PFSK-1 (cell line): ENCODE data around the gene HMCN2.

Source experiments
- FOXP2 ChIP-seq: optimal IDR thresholded peaks from 2 replicates; pipeline ENCODE3; 2011; ENCODE audit warnings: borderline replicate concordance, control low read depth, inconsistent platforms; ENCODE audit not compliant: insufficient read depth; ENCODE audit errors: extremely low read length, extremely low read depth
- POLR2AphosphoS5 ChIP-seq: IDR thresholded peaks from 2 replicates; pipeline ENCODE4 v1.6.1; 2012; ENCODE audit warnings: low read depth, mild to moderate bottlenecking, control low read depth, low read length, moderate library complexity
- SIN3A ChIP-seq: IDR thresholded peaks from 2 replicates; pipeline ENCODE4 v1.6.1; 2012; ENCODE audit warnings: mild to moderate bottlenecking, low read length, moderate library complexity, borderline replicate concordance; ENCODE audit not compliant: insufficient read depth
- TAF1 ChIP-seq: IDR thresholded peaks from 2 replicates; pipeline ENCODE4 v1.6.1; 2012; ENCODE audit warnings: low read length, control low read depth, borderline replicate concordance; ENCODE audit not compliant: insufficient read depth
- TF ChIP-seq, protein P1 (sequence below), 2 experiments: IDR thresholded peaks; 2 replicates each; pipeline versions ENCODE4 v1.6.1 to v1.8.0; 2011 to 2012; ENCODE audit warnings: low read depth in 2 of 2, low read length in 2 of 2, control low read depth in 1 of 2, inconsistent platforms in 1 of 2, mild to moderate bottlenecking in 1 of 2, moderate library complexity in 1 of 2; ENCODE audit not compliant: insufficient read depth in 1 of 2

DNA sequence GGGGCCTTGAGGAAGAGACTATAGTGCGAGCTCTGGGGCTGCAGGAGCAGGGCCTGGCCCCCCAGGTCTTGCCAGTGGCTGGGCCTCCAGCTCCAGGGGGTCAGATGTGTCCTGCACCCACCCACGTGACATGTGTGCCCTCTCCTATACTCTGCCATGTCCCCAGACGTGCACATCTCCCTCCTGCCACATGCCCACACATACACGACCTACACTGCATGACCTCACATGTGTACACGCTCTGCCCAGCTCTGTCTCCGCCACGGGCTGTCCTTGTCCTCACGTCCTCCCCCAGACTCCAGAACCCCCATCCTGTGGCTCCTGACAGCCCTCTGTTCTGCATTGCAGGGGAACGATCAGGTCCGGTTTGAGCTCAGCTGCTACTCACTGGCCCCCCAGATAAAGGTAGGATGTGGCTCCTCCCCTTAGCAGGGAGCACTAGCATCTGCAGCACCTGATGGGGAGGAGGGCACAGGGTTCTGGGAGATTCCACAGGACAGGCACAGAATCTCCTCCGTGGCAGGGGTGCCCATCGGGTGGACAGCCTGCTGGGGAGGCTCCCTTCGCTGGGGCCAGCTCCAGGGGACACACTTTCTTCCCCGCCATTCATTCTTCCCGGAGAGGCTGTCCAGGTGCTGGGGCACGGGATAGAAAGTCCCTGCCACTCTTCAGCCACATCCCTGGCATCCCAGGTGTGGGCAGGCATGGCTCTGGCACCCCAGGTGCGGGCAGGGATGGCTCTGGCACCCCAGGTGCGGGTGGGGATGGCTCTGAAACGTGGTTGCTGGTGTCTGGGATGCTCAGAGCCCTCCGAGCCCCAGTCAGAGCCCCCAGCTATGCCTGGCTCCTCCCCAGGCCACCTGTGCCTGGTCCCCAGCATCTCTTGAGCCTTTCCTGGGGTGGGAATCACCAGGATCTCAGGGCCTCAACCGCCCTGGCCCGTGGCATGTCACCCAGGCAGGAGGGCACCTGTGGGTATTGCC is 198.5 kb downstream of the HMCN2 start:
- no peak for TF ChIP-seq SIN3A
- no peak for TF ChIP-seq POLR2AphosphoS5
- TF ChIP-seq, protein P1, sequence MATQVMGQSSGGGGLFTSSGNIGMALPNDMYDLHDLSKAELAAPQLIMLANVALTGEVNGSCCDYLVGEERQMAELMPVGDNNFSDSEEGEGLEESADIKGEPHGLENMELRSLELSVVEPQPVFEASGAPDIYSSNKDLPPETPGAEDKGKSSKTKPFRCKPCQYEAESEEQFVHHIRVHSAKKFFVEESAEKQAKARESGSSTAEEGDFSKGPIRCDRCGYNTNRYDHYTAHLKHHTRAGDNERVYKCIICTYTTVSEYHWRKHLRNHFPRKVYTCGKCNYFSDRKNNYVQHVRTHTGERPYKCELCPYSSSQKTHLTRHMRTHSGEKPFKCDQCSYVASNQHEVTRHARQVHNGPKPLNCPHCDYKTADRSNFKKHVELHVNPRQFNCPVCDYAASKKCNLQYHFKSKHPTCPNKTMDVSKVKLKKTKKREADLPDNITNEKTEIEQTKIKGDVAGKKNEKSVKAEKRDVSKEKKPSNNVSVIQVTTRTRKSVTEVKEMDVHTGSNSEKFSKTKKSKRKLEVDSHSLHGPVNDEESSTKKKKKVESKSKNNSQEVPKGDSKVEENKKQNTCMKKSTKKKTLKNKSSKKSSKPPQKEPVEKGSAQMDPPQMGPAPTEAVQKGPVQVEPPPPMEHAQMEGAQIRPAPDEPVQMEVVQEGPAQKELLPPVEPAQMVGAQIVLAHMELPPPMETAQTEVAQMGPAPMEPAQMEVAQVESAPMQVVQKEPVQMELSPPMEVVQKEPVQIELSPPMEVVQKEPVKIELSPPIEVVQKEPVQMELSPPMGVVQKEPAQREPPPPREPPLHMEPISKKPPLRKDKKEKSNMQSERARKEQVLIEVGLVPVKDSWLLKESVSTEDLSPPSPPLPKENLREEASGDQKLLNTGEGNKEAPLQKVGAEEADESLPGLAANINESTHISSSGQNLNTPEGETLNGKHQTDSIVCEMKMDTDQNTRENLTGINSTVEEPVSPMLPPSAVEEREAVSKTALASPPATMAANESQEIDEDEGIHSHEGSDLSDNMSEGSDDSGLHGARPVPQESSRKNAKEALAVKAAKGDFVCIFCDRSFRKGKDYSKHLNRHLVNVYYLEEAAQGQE (IDR thresholded peaks at IDR 0.05; ENCODE audit: insufficient read depth in 1 of 2, low read depth in 2 of 2, low read length in 2 of 2), result no peak
- TF ChIP-seq TAF1, result no peak
- TF ChIP-seq FOXP2, result no peak
